NCI-H345 treated with DMSO at 0.1 percent for 48 hours (cell line): Measurements from ENCODE around the gene ARHGEF6.
"Not testable (repeated sequence)": the region's sequence is repeated elsewhere in the genome, so short reads cannot be mapped to it uniquely, and the experiment has no call there.

ENCODE experiments used
- DNase-seq: peaks from one replicate; lab custom pipeline; 2025; ENCODE audit not compliant: unreplicated experiment; lab: John Stamatoyannopoulos, UW

Gene ARHGEF6

GRCh38 chrX:136780763-136781162 lies at the start of gene ARHGEF6:
Gene ARHGEF6, minus strand, starts transcription at chrX:136780932. Its CDS starts 50 bp downstream, at chrX:136780882.
- no peak for DNase-seq

GRCh38 chrX:136829413-136829812 lies 48.7 kb upstream of the ARHGEF6 start:
- DNase-seq: no peak

GRCh38 chrX:136828830-136829229 lies 48.1 kb upstream of the ARHGEF6 start:
- no peak for DNase-seq

- DNase-seq: peak; percentile 17
Measured at GRCh38 chrX:136827026-136827425, 46.3 kb upstream of the ARHGEF6 start.

GRCh38 chrX:136825771-136826170 lies 45.0 kb upstream of the ARHGEF6 start:
- no peak for DNase-seq

GRCh38 chrX:136823175-136823574 lies 42.4 kb upstream of the ARHGEF6 start:
- no peak for DNase-seq

- no peak for DNase-seq
Measured at GRCh38 chrX:136822337-136823095, 41.8 kb upstream of the ARHGEF6 start.

- not testable (repeated sequence) for DNase-seq
Measured at GRCh38 chrX:136819756-136820155, 39.0 kb upstream of the ARHGEF6 start.

GRCh38 chrX:136819031-136819703 lies 38.4 kb upstream of the ARHGEF6 start:
- DNase-seq: no peak

- DNase-seq: no peak
Measured at GRCh38 chrX:136816975-136817374, 36.2 kb upstream of the ARHGEF6 start.

- no peak for DNase-seq
Measured at GRCh38 chrX:136814847-136815750, 34.4 kb upstream of the ARHGEF6 start.

GRCh38 chrX:136812286-136812685 lies 31.6 kb upstream of the ARHGEF6 start:
- no peak for DNase-seq

GRCh38 chrX:136810493-136810892 lies 29.8 kb upstream of the ARHGEF6 start:
- DNase-seq: no peak

- no peak for DNase-seq
Measured at GRCh38 chrX:136806891-136807410, 26.2 kb upstream of the ARHGEF6 start.

GRCh38 chrX:136802515-136802914 lies 21.8 kb upstream of the ARHGEF6 start:
- no peak for DNase-seq

GRCh38 chrX:136797787-136798186 lies 17.1 kb upstream of the ARHGEF6 start:
- no peak for DNase-seq

- DNase-seq: not testable (repeated sequence)
Measured at GRCh38 chrX:136795132-136795531, 14.4 kb upstream of the ARHGEF6 start.

- not testable (repeated sequence) for DNase-seq
Measured at GRCh38 chrX:136794660-136795059, 13.9 kb upstream of the ARHGEF6 start.

GRCh38 chrX:136794080-136794479 lies 13.3 kb upstream of the ARHGEF6 start:
- peak; percentile 69 for DNase-seq

- no peak for DNase-seq
Measured at GRCh38 chrX:136789856-136790255, 9.1 kb upstream of the ARHGEF6 start.

- DNase-seq: no peak
Measured at GRCh38 chrX:136784231-136784630, 3.5 kb upstream of the ARHGEF6 start.
